Tibial nerve (tissue), 4 donors: ENCODE results near the gene USP37.

Experiments used
- CTCF ChIP-seq, 5 experiments: fragments of 200-600 bp in 3 of 5; fragments of 450-650 bp in 2 of 5; sonication (generic) in 3 of 5; IDR thresholded peaks; one replicate each; pipeline ENCODE4 v1.5.1; 2016 to 2019; ENCODE audit warnings: antibody characterized with exemption in 5 of 5, mild to moderate bottlenecking in 3 of 5, moderate library complexity in 2 of 5
- EP300 ChIP-seq, 2 donors: sonication (generic); formaldehyde crosslinking; IDR thresholded peaks; one replicate each; pipeline ENCODE4 v1.6.1; 2017; ENCODE audit warnings: antibody characterized with exemption in 2 of 2, mild to moderate bottlenecking in 1 of 2

GRCh38 chr2:218428846-218429558, 139.1 kb downstream of the USP37 start:
- TF ChIP-seq CTCF (IDR thresholded peaks at IDR 0.05) (no peak), EP300 (IDR thresholded peaks at IDR 0.05) (no peak)
